GM19023 (cell line): ENCODE results near the gene CCND2.

Source experiments
- ATAC-seq: cut with Tn5 transposase; IDR thresholded peaks from one replicate; pipeline ENCODE4 v1.9.1; 2021; ENCODE audit warnings: mild to moderate bottlenecking, moderate library complexity; ENCODE audit not compliant: unreplicated experiment

The CCND2 gene

GRCh38 chr12:4275870-4276301 lies 2.3 kb downstream of the CCND2 start:
- ATAC-seq: no peak

GRCh38 chr12:4276524-4277204 lies 3.1 kb downstream of the CCND2 start:
- no peak for ATAC-seq

DNA sequence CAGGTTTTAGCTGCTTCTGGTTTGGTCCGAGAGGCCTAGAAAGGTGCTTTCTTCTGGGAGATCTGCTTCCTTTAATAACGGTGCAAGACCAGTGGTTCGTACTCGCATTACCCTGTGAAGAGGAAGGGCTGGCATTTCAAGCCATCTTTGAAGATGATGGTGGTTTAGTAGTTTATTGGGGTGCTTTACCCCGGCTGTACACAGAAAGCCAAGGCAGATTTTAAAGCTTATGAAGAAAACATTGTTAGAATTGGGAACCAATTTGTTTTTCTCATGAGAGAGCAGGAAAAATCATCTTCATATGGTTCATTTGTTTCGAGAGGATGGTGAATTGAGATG lies 3.6 kb downstream of the CCND2 start:
- no peak for ATAC-seq

GRCh38 chr12:4277857-4278256 lies 4.3 kb downstream of the CCND2 start:
- ATAC-seq: no peak

GRCh38 chr12:4278329-4279197 lies 5.0 kb downstream of the CCND2 start:
- ATAC-seq: no peak

DNA sequence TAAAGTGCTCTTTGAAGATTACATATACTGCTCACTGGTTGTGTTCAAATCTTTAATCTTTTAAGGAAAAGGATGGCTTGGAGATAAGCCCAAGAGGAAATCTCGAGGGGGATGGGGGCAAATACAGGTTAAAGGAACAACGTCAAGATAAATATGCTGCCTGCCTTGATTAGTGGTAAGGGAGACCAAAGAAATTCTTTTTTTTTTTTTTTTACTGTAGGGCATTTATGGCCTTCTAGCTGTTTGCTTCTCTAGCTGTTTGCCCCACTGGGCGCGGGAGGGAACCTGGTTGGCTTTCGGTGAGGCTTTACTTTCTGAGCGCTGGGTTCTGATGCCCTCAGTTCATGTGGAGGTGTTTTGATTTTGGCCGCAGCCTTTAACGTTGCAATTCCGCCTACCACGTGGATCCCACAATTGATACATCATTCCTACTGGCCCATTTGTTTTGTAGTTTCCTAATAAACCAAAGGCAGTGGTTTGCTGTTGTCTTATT lies 5.7 kb downstream of the CCND2 start:
- ATAC-seq: no peak

- ATAC-seq: no peak
These were observed 7.0 kb downstream of the CCND2 start for GRCh38 chr12:4280351-4281163.

DNA sequence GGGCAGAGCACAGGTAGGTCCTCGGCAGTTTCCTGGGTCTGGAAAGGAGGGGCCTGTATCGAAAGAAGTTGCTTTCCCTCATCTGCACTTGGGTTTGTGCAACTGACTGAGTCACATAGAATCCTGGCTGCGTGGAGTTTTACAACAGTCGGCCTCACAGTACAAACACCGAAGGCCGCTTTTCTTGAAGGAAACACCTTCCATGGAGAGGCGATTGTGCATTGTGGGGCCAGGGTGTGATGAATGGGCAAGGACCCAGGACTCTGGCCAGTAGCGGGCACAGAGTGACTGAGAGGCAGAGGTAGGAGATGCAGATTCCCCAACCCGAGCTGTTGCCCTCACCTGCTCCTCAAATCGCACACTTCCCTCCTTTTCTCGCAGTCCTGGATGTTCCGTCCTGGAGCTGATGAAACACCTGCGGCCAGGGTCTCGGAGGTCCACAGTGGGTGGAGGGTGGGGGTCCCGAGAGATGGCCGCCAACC lies 7.7 kb downstream of the CCND2 start:
- ATAC-seq: no peak

DNA sequence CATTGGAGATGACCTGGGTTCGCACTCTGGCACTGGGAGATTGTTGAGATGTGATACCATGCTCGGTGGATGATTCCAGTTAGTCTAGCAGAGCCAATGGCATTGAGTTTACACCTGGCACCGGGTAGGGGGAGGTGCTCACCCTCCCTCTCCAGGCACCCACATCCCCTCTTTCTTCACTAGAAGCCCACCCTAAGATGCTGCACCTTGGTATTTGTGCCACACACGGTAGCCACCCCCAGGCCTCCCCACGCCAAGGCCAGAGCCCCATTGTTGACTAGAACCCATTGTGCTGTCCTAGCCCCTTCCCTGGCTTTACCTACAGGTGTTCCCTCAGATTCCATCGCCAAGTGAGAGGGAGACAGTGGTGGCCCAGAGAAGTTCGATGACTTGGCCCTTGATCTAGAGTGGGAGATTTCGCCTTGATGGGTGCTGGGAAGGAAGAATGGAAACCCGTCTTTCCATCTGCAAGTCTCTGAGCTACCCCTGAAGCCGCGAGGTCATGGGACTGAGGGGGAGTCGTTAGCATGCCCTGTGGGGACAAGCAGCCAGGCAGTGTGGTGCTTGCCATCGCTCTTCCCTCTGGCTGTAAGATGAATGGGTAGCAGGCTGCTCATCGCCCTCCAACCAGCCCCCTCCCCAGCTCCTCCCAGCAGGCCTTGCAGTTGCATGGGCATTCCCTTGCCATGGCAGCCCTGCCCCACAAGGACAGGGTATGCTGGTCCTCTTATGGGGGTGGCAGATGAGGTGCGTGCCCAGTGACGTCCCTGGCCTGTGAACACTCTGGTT lies 8.7 kb downstream of the CCND2 start:
- ATAC-seq: no peak

GRCh38 chr12:4282892-4283511 lies 9.4 kb downstream of the CCND2 start:
- no peak for ATAC-seq

- ATAC-seq: no peak
These were observed 10.1 kb downstream of the CCND2 start for GRCh38 chr12:4283512-4284255.

DNA sequence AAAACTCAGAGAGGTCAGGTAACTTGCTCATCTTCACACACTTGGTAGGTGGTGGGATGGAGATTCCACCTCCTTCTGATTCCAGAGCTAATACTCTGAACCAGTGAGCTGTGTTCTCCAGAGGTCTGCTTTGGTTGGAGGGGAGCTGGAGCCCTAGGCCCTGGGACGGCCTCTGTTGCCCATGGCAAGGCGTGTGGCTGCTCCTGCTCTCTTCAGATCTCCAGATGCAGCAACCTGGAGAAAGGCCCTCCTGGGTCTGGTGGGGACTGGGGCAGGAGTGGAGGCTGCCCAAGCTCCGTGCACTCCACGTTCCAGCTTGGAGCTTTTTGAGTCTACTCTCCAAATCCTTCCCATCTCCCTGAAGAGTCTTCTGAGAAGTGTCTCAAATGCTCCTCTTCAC lies 10.7 kb downstream of the CCND2 start:
- no peak for ATAC-seq

GRCh38 chr12:4285070-4285469 lies 11.5 kb downstream of the CCND2 start:
- ATAC-seq: no peak

GRCh38 chr12:4286228-4286627 lies 12.7 kb downstream of the CCND2 start:
- ATAC-seq: no peak

DNA sequence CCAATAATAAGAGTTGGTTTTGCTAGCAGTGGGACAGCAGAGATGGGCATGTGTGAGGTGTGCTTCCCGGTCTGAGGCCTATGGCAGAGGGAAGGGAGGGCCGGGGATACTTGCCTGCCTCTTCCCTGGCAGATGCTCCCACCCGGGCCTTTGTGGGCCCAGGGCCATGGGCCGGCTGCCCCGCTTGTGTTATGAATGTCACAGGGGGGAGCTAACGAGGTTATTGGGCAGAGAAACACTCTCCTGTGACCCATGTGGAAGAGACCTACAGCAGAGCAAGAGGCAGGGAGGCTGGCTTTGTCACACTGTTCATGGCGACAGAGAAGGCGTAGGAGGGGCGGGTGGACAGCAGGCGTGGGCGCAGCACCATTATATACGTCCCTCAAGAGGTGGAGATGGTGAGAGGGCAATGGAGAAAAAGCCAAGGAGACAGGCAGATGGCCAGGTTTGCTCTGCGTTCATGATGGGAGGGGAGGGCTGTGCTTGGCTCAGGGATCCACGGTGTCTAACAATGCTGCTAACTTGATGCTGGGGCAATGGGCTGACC lies 13.3 kb downstream of the CCND2 start:
- no peak for ATAC-seq

- ATAC-seq: no peak
These were observed 14.0 kb downstream of the CCND2 start for GRCh38 chr12:4287325-4288211.

- ATAC-seq: no peak
These were observed 15.0 kb downstream of the CCND2 start for GRCh38 chr12:4288296-4289131.
